ENCODE results near the gene OR52N5. TPM values are rescaled to one million over a fixed set of nuclear protein-coding genes. Genes with fewer than 3 reads are reported as not detected.

OR52N5 gene
- total RNA-seq (0.16 TPM in 1 of 2 replicates, not detected in the other), polyA plus RNA-seq (not detected in 2 replicates)

- H2AFZ ChIP-seq = no peak within 1 kb of the TSS
- H4K20me1 ChIP-seq (ENCODE audit: insufficient read depth, poor library complexity, severe bottlenecking) = no peaks in the 10 kb centered on the region
- H3K4me3 ChIP-seq = no peak within 1 kb of the TSS
- no peaks in the 10 kb centered on the region for H3K27me3 ChIP-seq
- H3K4me1 ChIP-seq (ENCODE audit: insufficient read depth) = no peaks in the 10 kb centered on the region
- H3K9me2 ChIP-seq (replicated peaks; ENCODE audit: insufficient read depth) = no peaks in the 10 kb centered on the region
- 50% methylated on average over 4 of the region's 4 CpGs for WGBS (ENCODE audit: low lambda C conversion rate, missing lambda C conversion rate)
- H3K27ac ChIP-seq = no peak within 1 kb of the TSS
- H3K36me3 ChIP-seq (replicated peaks; ENCODE audit: insufficient read depth, low read depth) = no peaks in the 10 kb centered on the region
- no peaks in the 10 kb centered on the region for H3K79me2 ChIP-seq
- no peaks in the 10 kb centered on the region for H3K9me3 ChIP-seq (ENCODE audit: low read depth)
- no peak within 1 kb of the TSS for H3K4me2 ChIP-seq
- no peak for DNase-seq (ENCODE audit: low spot score)
- no peak for TF ChIP-seq EZH2 (IDR thresholded peaks at IDR 0.05; ENCODE audit: borderline replicate concordance)
Observed at GRCh38 chr11:5783255-5783654, at the start of gene OR52N5. Gene OR52N5 (minus strand): TSS chr11:5783355. CDS start chr11:5778634, 4,721 bp downstream.

GRCh38 chr11:5831196-5831829 lies 48.2 kb upstream of the OR52N5 start:
- H3K4me3 ChIP-seq = no peak overlapping the region
- H4K20me1 ChIP-seq (ENCODE audit: insufficient read depth, poor library complexity, severe bottlenecking) = no peaks in the 10 kb centered on the region
- H3K4me2 ChIP-seq = no peak overlapping the region
- H3K9me2 ChIP-seq (replicated peaks; ENCODE audit: insufficient read depth) = no peaks in the 10 kb centered on the region
- no peaks in the 10 kb centered on the region for H3K36me3 ChIP-seq (replicated peaks; ENCODE audit: insufficient read depth, low read depth)
- no peak overlapping the region for H2AFZ ChIP-seq
- DNase-seq (ENCODE audit: low spot score) = no peak
- H3K4me1 ChIP-seq (ENCODE audit: insufficient read depth) = no peaks in the 10 kb centered on the region
- no peaks in the 10 kb centered on the region for H3K27me3 ChIP-seq
- no peaks in the 10 kb centered on the region for H3K79me2 ChIP-seq
- no peak overlapping the region for H3K27ac ChIP-seq
- no peaks in the 10 kb centered on the region for H3K9me3 ChIP-seq (ENCODE audit: low read depth)
- WGBS (ENCODE audit: low lambda C conversion rate, missing lambda C conversion rate) = 49% methylated on average over 6 of the region's 6 CpGs
- TF ChIP-seq CTCF (IDR thresholded peaks at IDR 0.05; ENCODE audit: poor library complexity) (no peak), EZH2 (IDR thresholded peaks at IDR 0.05; ENCODE audit: borderline replicate concordance) (no peak), EZH2phosphoT487 (IDR thresholded peaks at IDR 0.05; ENCODE audit: low read depth, severe bottlenecking, unreplicated experiment) (no peak)

- Histone ChIP-seq H2AFZ (peak overlapping the region; percentile 18), H4K20me1 (ENCODE audit: insufficient read depth, poor library complexity, severe bottlenecking) (no peaks in the 10 kb centered on the region), H3K27ac (no peak overlapping the region), H3K9me2 (replicated peaks; ENCODE audit: insufficient read depth) (no peaks in the 10 kb centered on the region), H3K36me3 (replicated peaks; ENCODE audit: insufficient read depth, low read depth) (no peaks in the 10 kb centered on the region), H3K79me2 (no peaks in the 10 kb centered on the region), H3K4me1 (ENCODE audit: insufficient read depth) (no peaks in the 10 kb centered on the region), H3K27me3 (no peaks in the 10 kb centered on the region), H3K4me3 (no peak overlapping the region), H3K4me2 (no peak overlapping the region), H3K9me3 (ENCODE audit: low read depth) (no peaks in the 10 kb centered on the region)
- no peak for DNase-seq (ENCODE audit: low spot score)
- 57% methylated on average over 1 of the region's 1 CpG for WGBS (ENCODE audit: low lambda C conversion rate, missing lambda C conversion rate)
- TF ChIP-seq EZH2 (IDR thresholded peaks at IDR 0.05; ENCODE audit: borderline replicate concordance) (no peak), EZH2phosphoT487 (IDR thresholded peaks at IDR 0.05; ENCODE audit: low read depth, severe bottlenecking, unreplicated experiment) (no peak), CTCF (IDR thresholded peaks at IDR 0.05; ENCODE audit: poor library complexity) (no peak)
Observed at GRCh38 chr11:5818245-5818886, 35.2 kb upstream of the OR52N5 start.

GRCh38 chr11:5815534-5815933 lies 32.4 kb upstream of the OR52N5 start:
- Histone ChIP-seq H2AFZ (no peak overlapping the region), H3K79me2 (no peaks in the 10 kb centered on the region), H3K27ac (no peak overlapping the region), H3K4me2 (no peak overlapping the region), H3K9me2 (replicated peaks; ENCODE audit: insufficient read depth) (no peaks in the 10 kb centered on the region), H3K4me1 (ENCODE audit: insufficient read depth) (no peaks in the 10 kb centered on the region), H3K4me3 (no peak overlapping the region), H4K20me1 (ENCODE audit: insufficient read depth, poor library complexity, severe bottlenecking) (no peaks in the 10 kb centered on the region), H3K36me3 (replicated peaks; ENCODE audit: insufficient read depth, low read depth) (no peaks in the 10 kb centered on the region), H3K27me3 (no peaks in the 10 kb centered on the region), H3K9me3 (ENCODE audit: low read depth) (no peaks in the 10 kb centered on the region)
- no peak for DNase-seq (ENCODE audit: low spot score)
- 73% methylated on average over 4 of the region's 4 CpGs for WGBS (ENCODE audit: low lambda C conversion rate, missing lambda C conversion rate)
- TF ChIP-seq CTCF (IDR thresholded peaks at IDR 0.05; ENCODE audit: poor library complexity) = no peak
